HG02973 (cell line): ENCODE data around the gene ENTR1.

Experiments used
- ATAC-seq: cut with Tn5 transposase; IDR thresholded peaks from one replicate; pipeline ENCODE4 v1.9.1; 2021; ENCODE audit warnings: moderate library complexity; ENCODE audit not compliant: unreplicated experiment

ENTR1 gene

DNA sequence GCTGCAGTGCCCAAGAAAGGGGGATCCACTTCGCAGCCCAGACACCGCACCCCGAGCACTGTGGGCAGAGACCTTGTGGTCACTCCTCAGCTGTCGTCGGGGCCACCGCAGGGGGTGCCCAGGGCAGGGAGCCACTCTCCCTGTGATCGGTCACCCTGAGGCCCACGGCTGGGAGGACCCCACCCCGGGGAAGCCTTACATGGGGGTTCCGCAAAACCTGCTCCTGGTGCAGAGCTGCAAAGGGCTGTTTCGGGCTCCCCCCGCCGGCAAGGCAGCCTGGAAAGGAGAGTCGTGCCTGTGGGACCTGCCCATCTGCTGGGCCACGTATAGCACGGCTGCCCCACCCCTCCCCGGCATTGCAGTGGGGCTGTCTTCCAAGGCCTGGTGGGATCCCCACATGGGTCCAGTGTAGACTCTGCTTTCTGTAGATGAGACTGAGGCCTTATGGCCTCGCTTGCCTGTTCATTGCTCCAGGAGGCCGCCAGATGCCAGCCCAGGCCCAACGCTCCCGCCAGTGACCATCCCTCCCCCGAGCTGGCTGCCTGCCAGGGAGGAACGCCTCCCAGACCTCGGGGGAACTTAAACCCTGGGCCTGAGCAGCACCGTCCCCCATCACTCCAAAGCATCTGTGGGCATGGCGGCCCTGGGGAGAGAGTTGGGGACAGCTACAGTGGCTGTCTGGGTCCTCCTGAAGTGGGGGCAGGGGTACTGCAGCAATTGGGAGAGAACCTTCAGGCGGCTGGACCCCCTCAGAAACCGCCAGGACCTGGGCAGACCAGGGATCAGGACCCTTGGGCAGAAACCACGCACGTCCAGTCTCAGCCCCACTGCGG lies 45.3 kb downstream of the ENTR1 start:
- no peak for ATAC-seq

DNA sequence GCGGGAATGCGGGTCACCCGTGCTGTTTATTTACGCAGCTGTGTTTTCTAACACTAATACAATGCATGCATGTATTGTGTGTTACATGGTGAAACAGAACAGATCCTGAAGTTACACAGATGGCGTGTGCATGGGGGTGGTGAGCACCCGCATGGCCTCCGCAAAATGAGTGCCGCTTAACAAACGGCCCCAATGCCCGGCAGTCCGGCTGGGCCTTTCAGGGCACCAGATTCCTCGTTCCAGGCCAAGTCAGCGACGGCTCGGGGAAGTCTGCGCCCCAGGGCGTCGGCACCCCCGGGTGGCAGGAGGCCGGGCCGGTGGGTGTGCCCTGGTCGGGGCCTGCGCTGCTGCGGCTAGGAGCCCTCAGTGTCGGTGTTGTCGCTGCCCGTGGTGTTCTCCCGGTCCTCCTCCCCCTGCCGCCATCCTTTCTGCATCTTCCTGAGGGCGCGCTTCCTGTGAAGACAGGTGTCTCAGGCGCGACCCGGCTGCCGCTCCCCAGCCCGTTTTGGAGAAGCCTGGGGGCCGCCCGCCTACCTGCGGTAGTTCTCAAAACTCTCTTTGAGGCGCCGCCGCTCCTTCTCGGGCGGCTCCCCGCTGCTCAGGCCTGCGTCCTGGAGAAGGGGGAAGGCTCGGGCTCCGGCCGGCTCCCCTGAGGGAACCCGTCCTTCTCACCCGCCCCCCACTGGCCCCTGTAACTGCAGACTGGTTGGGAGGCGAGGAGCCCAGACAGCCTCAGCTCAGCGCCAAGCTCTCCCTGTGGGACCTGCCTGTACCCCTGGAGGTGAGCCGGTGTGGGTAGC lies 46.3 kb downstream of the ENTR1 start:
- peak; percentile 2 for ATAC-seq

DNA sequence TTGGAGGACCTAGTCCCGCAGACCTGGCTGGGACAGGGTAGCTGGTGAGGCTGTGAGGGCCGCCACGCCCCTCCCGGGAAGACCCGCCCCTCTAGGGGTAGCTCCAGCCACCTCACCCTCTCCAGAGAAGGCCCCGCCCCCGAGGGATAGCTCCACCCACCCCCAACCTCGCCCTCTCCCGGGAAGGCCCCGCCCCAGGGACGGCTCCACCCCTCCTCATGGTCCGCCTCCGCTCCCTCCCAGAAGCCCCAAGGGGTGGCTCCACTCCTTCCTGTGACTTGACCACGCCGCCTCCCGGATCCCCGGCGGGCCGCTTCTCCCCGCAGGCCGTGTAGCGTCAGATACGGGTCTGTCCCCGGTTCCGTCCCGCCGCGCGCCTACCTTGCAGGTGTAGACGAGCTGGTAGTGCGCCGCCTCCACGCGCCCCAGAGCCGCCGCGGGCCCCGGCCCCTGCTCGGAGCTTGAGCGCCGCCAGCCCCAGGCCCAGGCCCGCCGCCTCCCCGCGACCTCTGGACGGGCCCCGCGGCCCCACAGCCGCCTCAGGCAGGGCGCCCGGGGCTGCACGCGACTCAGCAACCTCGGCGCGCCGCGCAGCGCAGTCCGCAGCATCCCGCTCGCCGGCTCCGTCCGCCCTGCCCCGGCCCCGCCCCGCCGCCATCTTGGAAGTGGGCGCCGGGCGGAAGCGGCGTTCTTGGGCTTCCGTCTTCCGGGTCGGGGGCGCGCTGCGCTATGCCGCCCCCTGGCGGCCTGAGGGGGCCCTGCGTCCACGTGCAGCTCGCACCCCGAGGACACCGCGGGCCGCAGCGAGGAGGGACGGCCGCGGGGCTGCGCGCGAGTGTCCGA lies 47.1 kb downstream of the ENTR1 start, which contains the start of gene DNLZ:
TSS of gene DNLZ (minus strand) at position 639 of the 843 bp plus-strand sequence. CDS start at position 609, 30 bp downstream.
- peak; percentile 59 for ATAC-seq

DNA sequence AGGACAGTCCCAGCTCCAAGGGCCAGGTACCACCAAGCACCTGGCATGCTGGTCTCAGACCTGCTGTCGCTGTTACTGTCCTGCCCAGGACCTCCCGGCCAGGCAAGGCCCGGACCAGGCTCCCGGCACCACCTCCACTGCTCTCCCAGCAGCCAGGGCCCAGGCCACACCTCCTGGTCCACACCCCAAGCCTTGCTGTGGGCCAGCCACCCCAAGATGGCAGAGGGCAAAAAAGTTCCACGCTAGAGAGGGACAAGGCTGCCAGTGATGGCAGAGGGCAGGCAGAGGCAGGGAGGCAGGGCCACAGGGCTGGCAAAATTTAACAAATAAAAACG lies 48.0 kb downstream of the ENTR1 start:
- ATAC-seq = no peak

DNA sequence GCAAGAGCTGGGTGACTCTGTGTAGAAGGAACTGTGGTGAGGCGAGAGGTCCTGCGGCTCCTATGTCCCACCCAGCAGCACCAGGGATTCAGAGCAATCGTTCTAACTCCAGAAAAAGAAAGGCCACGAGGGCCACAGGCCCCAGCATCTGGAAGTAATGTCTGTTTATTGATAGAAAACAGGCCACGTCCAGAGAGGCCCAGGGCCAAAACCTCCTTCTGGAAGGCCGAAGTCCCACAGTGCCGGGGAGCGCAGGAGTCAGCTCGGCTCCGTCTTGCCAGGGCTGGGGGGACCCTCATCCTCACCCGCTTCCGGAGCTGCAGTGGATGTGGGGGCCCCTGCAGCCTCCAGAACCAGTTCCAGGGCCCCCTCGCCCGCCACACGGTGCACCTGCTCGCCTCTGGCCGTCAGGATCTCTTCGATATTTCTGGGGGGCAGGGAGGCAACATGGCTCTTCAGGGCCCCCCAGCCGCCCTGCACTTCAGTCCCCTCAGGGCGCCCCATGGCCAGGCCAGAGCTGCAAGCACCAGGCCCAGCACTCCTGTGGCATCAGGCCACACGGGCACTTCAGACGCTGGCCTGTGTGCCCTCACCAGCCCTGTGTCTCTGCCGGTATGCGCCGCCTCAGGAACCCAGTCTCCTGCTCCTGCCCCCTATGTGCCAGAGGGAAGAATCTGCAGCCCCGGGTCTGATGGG lies 48.5 kb downstream of the ENTR1 start:
- no peak for ATAC-seq

DNA sequence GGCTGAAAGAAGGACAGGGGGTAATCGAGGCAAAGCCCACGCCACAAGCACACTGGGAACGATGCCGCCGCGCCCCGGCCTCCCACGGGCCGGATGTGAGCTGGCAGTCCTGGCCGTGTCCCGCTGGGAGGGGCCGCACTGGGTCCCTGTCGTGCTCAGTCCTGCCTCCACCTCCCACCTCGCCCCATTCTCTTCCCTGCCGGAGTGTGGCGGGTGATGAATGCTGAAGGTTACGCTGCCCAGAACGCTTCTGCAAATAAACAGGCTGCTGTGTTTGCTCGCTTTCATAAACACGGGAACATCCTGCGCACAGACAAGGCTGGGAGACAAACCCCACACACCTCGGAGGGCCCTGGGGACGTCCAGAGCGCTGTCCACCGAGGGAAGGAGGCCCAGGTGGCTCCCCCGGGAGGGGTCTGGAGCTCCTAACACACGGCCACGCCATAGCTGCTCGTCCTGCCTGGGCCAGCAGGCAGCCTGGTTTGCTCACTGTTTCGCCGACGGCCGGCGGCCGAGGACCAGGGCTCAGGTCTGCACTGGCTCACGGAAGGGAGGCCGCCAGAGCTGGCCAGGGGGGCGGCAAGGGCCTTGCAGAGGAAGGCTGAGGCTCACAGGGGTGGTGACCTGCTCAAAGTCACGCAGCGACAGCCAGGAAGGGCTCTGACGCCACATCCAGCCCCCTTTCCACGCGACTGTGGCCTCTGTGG lies 49.2 kb downstream of the ENTR1 start:
- no peak for ATAC-seq

DNA sequence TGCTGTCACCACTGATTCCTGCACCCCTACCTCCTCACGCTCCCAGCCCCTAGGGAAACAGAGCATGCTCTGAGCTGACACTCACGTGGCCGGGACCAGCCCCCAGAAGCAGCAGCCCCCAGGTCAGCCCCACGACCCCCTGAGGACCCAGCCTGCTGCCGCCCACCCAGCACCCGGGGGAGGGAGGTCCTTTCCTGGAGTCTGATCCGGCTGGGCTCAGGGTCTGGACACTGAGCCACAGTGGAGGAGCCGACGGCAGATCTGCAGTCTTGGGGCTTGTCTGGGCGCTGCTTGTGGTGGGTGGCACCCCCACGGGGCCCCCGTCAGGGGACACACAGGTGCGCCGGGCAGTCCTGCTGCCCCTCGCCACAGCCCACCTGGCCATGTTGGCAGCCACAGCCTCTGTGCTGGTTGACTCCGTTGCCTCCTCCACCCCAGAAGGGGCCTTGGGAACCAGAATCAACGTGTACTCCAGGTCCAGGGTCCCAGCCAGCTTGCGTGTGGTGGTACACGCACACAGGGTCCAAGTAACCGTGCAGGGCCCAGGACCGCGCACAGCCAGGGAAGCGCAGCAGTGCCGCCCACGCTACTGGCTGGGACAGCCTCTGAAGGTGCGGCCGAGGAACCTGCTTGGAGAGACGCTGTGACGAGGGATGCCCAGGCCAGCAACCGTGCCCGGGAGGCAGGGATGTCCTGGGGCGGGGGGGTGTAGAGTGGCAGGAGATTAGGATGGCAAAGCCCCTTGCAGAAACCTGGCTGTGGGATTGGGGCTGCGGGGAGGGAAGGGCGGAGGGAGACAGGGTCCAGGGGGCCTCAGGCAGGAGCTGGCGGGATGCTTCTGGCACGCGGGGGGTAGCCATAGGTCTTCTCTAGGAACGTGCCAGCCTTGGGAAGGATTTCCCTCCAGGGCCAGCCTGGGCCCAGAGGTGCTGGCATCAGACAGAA lies 50.4 kb downstream of the ENTR1 start:
- ATAC-seq = no peak

DNA sequence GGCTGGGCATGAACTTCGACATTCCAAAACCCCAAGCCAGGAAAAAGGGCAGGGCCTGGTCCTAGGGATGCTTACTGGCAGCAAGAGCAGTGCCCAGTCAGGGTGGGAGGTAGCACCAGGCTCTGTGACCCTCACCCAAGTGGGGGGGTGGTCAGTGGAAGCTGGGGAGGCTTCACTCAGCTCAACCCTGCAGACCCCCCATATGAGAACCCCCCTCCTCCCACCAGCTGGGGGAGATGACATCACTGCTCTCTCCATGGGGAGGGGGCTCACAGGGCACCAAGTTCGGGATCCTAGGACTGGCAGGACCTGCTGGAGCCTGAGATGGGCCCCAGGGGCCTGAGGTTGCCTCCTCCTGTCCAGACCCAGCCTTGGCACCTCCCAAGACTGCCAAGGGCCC lies 51.5 kb downstream of the ENTR1 start:
- ATAC-seq = no peak

DNA sequence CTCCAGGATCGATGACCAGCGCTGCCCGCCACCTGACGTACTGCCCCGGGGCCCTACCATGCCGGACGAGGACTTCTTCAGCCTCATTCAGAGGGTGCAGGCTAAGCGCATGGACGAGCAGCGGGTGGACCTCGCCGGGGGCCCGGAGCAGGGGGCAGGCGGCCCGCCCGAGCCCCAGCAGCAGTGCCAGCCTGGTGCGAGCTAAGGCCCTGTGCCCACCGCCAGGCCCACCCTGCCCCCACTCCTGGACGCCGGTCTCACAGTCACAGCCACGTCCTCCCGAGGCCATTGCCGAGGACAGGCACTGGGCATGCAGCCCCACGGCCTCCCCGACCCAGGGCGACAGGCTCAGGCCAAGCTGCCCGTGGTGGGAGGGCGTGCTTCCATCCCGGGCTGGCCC lies 52.4 kb downstream of the ENTR1 start:
- ATAC-seq = no peak

DNA sequence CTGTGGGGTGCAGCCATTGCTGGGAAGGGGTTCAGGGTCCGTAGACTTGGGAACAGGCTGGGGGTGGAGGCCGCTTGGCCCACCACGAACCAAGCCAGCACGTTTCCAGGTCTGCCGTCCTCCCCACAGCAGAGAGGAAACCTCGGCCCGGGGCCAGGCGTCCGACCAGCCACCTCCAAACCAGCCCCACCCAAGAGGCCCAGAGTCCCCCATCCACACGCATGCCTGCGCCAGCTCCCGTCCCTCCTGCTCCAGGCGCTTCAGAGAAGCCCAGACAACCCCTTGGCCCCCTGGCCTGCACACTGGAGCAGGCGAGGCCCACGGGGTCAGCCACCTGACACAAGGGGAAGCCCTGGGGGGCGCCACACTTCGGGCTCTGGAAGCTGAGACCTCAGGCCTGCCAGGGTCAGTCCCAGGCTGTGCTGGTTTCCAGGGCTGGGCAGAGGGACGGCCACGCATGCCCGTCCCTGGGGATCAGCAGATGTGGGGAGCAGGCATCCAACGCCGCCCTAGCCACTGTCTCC lies 53.1 kb downstream of the ENTR1 start:
- no peak for ATAC-seq

DNA sequence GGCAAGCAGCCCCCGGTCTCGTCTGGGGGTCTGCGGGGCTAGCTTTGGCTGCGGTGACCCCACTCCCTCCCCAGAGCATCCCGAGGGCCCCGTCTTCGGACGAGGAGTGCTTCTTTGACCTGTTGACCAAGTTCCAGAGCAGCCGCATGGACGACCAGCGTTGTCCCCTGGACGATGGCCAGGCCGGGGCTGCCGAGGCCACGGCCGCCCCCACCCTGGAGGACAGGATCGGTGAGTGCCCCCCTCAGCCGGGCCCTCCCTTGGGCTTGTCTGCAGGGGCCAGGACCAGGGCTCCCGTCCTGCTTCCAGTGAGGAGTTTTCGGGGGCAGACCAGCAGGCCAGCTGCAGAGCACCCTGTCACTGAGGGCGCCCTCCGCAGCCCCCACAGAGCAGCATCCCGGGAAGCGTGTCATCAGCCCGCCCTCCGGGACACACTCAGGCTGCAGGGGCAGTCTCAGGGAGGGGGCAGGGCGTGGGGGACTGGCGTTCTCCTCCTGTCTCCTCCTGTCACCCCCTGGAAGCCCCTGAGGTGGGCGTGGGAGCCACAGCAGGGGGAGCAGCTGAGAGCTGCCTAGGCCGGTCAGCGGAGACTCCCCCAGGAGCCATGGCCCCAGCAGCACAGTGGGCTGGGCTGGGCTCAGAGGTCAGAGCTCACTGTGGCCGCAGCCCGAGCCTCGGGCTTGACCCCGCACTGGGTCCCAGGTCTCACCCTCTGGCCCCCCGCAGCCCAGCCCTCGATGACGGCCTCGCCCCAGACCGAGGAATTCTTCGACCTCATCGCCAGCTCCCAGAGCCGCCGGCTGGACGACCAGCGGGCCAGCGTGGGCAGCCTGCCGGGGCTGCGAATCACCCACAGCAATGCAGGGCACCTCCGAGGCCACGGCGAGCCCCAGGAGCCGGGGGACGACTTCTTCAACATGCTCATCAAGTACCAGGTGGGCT lies 54.5 kb downstream of the ENTR1 start:
- no peak for ATAC-seq

DNA sequence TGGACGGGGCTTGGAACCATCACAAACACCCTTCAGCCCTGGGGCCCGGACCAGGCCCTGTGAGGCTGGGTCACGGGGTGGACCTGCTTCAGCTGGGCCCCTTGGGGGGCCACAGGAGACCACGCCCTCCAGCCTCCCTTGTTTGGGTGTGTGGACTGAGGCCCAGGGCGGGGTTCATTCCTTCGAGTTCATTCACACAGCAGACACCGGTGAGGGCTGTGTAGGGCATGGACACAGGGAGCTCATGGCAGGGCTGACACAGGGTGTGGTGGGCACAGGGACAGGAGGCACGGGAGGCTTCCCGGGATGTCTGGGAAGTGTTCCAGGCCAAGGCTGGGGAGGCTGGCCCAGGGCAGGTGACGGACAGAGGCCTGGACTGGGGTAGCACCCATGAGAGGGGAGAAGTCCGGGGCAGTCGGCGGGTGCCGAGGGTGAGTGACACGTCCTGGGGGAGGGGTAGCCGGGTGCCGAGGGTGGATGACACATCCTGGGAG lies 55.8 kb downstream of the ENTR1 start:
- no peak for ATAC-seq

DNA sequence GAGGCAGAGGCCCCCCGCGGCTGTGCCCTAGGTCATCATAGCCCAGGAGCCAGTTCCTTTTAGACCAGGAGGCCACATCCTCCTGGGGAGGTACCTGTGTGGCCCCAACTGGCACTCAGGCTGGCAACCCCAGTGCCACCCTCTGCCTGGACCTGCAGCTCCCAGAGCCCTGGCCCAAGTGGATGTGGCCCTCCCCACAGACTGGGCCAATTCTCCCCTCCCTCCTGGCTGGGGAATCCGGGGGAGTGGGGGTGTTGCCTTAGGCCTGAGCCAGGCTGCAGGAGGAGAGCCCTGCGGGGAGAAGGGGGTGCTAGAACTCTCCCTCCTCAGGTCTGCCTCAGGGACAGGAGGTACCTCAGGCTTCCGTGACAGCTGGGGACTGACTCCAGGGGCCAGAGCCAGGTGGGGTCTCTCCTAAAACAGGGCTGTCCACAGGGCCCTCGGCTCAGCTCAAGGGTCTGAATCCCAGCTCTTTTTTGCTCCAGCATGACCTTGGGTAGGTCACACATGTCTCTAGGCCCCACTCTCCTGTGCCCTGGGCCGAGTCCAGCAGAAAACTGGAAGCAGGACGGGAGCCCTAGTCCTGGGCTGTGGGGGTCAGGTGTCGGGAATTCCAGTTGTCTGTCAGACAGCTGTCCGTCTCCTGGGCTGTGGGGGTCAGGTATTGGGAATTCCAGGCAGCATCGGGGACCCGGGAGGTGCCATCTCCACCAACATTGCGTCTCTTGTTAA lies 56.5 kb downstream of the ENTR1 start:
- ATAC-seq = no peak

DNA sequence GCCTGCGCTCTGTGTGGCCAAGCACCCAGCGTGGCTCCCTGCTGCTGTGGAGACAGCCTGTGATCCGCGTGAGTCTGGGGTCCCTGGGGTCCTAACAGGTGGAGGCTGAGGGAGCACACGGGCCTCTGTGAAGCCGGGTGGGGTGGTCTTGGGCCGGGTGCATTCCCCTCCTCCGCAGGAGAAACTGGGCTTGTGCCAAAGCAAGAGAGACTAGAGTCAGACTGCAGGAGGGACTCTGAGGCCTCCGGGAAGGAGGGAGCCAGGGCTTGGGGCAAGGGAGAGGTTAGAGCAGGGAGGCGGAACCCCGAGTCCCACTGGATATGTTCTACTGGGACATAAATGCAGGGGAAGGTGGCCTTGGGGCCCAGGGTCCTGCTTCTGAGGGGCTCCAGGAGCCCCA lies 57.3 kb downstream of the ENTR1 start:
- no peak for ATAC-seq

DNA sequence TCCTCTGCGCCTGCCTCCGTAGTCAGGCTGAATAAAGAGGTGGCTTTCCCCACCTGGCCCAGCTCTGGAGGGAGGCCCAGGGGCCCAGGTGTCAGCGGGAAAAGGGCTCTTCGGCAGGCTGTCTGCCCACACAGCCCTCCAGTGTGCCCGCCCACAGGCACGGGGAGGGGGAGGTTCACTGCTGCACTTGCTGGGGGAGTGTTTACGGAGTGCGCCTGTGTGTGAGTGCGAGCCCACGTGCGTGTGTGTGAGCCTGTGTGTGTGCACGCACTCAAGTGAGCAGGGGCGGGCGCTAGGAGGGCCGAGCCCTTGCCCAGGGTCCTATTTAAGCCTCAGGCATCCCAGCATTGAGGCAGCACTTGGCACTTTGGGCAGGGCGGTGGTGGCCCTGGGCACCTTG lies 57.7 kb downstream of the ENTR1 start:
- ATAC-seq = no peak
